ENCODE data around the gene CHCHD4. TPM values are rescaled to one million over a fixed set of nuclear protein-coding genes. Genes with fewer than 3 reads are reported as not detected.

Gene CHCHD4
- total and polyA plus RNA-seq, 2 of the 13 experiments (the other 11 are each of a cell fraction or from before 2014, with no cell fraction given): 15.8 to 24.1 TPM

DNA sequence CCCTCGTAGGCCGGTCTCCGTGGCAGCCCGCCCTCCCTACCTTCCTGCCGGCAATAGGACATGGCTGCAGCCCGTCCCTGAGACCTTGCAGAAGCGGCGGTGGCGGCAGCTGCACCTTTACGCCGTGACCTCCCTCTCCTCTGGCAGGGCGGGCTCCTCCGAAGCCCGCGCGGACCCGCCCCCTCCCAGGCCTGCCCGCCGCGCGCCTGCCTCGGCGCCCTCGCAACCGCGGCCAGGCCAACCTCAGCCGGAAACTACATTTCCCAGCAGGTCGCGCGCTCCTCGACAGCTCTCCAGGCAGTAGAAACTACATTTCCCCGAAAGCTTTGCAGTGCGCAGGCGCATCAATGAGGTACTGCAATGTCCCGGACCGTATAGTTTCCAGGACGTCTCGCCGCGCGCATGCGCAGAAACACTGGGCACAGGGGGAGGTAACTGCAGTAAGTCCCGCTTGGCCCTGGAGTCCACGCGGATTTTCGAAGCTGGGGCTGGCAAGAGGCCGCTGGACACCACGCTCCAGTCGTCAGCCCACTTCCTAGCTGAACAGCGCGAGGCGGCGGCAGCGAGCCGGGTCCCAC lies at the start of gene CHCHD4, which contains the start of gene TMEM43 (continued):
- TF ChIP-seq, protein P1, sequence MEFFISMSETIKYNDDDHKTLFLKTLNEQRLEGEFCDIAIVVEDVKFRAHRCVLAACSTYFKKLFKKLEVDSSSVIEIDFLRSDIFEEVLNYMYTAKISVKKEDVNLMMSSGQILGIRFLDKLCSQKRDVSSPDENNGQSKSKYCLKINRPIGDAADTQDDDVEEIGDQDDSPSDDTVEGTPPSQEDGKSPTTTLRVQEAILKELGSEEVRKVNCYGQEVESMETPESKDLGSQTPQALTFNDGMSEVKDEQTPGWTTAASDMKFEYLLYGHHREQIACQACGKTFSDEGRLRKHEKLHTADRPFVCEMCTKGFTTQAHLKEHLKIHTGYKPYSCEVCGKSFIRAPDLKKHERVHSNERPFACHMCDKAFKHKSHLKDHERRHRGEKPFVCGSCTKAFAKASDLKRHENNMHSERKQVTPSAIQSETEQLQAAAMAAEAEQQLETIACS (CRISPR knock-in tag; IDR thresholded peaks at IDR 0.05): no peak
- TF ChIP-seq XRCC5 (optimal IDR thresholded peaks at IDR 0.05; ENCODE audit: low read length) (peak; percentile 15), ZSCAN25 (CRISPR knock-in tag; IDR thresholded peaks at IDR 0.05) (0 out of 2 replicates have a peak, but pooled peaks have one; percentile 31), REXO4 (CRISPR knock-in tag; IDR thresholded peaks at IDR 0.05; ENCODE audit: borderline replicate concordance) (no peak), NFRKB (IDR thresholded peaks at IDR 0.05) (no peak), MIXL1 (CRISPR knock-in tag; IDR thresholded peaks at IDR 0.05) (no peak), ZNF652 (CRISPR knock-in tag; IDR thresholded peaks at IDR 0.05; ENCODE audit: borderline replicate concordance, low read depth) (no peak), TOPORS (CRISPR knock-in tag; IDR thresholded peaks at IDR 0.05) (peak; percentile 68; the same call in 1 of the 2 replicates), TCF7L2 (IDR thresholded peaks at IDR 0.05; ENCODE audit: low read depth, low read length) (no peak), HNRNPK (IDR thresholded peaks at IDR 0.05; ENCODE audit: low read depth, low read length, poor library complexity, severe bottlenecking) (no peak), TGIF2 (CRISPR knock-in tag; IDR thresholded peaks at IDR 0.05) (no peak; the same call in 1 of the 2 replicates), ZKSCAN1 (IDR thresholded peaks at IDR 0.05; ENCODE audit: low read length) (no peak), KDM5A (IDR thresholded peaks at IDR 0.05; ENCODE audit: borderline replicate concordance, low read length) (peak; percentile 31; the same call in 1 of the 2 replicates), MXI1 (IDR thresholded peaks at IDR 0.05; ENCODE audit: borderline replicate concordance, low read depth, low read length) (peak; percentile 66; the same call in 1 of the 3 replicates)
- TF ChIP-seq, protein P2, sequence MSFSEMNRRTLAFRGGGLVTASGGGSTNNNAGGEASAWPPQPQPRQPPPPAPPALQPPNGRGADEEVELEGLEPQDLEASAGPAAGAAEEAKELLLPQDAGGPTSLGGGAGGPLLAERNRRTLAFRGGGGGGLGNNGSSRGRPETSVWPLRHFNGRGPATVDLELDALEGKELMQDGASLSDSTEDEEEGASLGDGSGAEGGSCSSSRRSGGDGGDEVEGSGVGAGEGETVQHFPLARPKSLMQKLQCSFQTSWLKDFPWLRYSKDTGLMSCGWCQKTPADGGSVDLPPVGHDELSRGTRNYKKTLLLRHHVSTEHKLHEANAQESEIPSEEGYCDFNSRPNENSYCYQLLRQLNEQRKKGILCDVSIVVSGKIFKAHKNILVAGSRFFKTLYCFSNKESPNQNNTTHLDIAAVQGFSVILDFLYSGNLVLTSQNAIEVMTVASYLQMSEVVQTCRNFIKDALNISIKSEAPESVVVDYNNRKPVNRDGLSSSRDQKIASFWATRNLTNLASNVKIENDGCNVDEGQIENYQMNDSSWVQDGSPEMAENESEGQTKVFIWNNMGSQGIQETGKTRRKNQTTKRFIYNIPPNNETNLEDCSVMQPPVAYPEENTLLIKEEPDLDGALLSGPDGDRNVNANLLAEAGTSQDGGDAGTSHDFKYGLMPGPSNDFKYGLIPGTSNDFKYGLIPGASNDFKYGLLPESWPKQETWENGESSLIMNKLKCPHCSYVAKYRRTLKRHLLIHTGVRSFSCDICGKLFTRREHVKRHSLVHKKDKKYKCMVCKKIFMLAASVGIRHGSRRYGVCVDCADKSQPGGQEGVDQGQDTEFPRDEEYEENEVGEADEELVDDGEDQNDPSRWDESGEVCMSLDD (CRISPR knock-in tag; IDR thresholded peaks at IDR 0.05; ENCODE audit: borderline replicate concordance): no peak
- TF ChIP-seq, protein P3, sequence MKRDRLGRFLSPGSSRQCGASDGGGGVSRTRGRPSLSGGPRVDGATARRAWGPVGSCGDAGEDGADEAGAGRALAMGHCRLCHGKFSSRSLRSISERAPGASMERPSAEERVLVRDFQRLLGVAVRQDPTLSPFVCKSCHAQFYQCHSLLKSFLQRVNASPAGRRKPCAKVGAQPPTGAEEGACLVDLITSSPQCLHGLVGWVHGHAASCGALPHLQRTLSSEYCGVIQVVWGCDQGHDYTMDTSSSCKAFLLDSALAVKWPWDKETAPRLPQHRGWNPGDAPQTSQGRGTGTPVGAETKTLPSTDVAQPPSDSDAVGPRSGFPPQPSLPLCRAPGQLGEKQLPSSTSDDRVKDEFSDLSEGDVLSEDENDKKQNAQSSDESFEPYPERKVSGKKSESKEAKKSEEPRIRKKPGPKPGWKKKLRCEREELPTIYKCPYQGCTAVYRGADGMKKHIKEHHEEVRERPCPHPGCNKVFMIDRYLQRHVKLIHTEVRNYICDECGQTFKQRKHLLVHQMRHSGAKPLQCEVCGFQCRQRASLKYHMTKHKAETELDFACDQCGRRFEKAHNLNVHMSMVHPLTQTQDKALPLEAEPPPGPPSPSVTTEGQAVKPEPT (CRISPR knock-in tag; IDR thresholded peaks at IDR 0.05; ENCODE audit: low read depth): no peak
- TF ChIP-seq, protein P4, sequence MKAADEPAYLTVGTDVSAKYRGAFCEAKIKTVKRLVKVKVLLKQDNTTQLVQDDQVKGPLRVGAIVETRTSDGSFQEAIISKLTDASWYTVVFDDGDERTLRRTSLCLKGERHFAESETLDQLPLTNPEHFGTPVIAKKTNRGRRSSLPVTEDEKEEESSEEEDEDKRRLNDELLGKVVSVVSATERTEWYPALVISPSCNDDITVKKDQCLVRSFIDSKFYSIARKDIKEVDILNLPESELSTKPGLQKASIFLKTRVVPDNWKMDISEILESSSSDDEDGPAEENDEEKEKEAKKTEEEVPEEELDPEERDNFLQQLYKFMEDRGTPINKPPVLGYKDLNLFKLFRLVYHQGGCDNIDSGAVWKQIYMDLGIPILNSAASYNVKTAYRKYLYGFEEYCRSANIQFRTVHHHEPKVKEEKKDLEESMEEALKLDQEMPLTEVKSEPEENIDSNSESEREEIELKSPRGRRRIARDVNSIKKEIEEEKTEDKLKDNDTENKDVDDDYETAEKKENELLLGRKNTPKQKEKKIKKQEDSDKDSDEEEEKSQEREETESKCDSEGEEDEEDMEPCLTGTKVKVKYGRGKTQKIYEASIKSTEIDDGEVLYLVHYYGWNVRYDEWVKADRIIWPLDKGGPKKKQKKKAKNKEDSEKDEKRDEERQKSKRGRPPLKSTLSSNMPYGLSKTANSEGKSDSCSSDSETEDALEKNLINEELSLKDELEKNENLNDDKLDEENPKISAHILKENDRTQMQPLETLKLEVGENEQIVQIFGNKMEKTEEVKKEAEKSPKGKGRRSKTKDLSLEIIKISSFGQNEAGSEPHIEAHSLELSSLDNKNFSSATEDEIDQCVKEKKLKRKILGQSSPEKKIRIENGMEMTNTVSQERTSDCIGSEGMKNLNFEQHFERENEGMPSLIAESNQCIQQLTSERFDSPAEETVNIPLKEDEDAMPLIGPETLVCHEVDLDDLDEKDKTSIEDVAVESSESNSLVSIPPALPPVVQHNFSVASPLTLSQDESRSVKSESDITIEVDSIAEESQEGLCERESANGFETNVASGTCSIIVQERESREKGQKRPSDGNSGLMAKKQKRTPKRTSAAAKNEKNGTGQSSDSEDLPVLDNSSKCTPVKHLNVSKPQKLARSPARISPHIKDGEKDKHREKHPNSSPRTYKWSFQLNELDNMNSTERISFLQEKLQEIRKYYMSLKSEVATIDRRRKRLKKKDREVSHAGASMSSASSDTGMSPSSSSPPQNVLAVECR (CRISPR knock-in tag; IDR thresholded peaks at IDR 0.05; ENCODE audit: borderline replicate concordance): peak; percentile 73; the same call in 1 of the 2 replicates
- TF ChIP-seq, protein P5, sequence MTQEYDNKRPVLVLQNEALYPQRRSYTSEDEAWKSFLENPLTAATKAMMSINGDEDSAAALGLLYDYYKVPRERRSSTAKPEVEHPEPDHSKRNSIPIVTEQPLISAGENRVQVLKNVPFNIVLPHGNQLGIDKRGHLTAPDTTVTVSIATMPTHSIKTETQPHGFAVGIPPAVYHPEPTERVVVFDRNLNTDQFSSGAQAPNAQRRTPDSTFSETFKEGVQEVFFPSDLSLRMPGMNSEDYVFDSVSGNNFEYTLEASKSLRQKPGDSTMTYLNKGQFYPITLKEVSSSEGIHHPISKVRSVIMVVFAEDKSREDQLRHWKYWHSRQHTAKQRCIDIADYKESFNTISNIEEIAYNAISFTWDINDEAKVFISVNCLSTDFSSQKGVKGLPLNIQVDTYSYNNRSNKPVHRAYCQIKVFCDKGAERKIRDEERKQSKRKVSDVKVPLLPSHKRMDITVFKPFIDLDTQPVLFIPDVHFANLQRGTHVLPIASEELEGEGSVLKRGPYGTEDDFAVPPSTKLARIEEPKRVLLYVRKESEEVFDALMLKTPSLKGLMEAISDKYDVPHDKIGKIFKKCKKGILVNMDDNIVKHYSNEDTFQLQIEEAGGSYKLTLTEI (CRISPR knock-in tag; conservative IDR thresholded peaks at IDR 0.05): no peak
